ENCODE measurements around the gene HELZ2. TPM values are rescaled to one million over a fixed set of nuclear protein-coding genes. Genes with fewer than 3 reads are reported as not detected.

HELZ2 gene
- total RNA-seq, 1 experiment from 2014 or later, result 27.5 TPM

GRCh38 chr20:63620991-63621390, 47.0 kb upstream of the HELZ2 start (continued):
- no peak for TF ChIP-seq ZNF317 (CRISPR knock-in tag; IDR thresholded peaks at IDR 0.05; ENCODE audit: borderline replicate concordance, low read depth)

GRCh38 chr20:63619505-63619904, 45.5 kb upstream of the HELZ2 start:
- H3K36me3 Mint-ChIP-seq, result peaks cover 39% of the 10 kb centered on the region
- H3K27ac Mint-ChIP-seq, result 0 out of 2 replicates have a peak overlapping the region, but pooled peaks have one; percentile 4
- CTCF ChIA-PET, result no interaction called here

More at GRCh38 chr20:63619505-63619904, 45.5 kb upstream of the HELZ2 start:
- ATAC-seq (no peak), DNase-seq (ENCODE audit: low spot score) (no peak)
- POLR2A ChIA-PET, result no interaction called here
- Mint-ChIP-seq H3K4me3 (no peak overlapping the region), H3K9me3 (peaks cover 12% of the 10 kb centered on the region), H3K27me3 (ENCODE audit: low read depth) (no peaks in the 10 kb centered on the region; the same call in 1 of the 2 replicates), H3K4me1 (peaks cover 9% of the 10 kb centered on the region)
- TF ChIP-seq AR (CRISPR knock-in tag; IDR thresholded peaks at IDR 0.05) (no peak), CREM (CRISPR knock-in tag; IDR thresholded peaks at IDR 0.05) (no peak), MYBL2 (CRISPR knock-in tag; IDR thresholded peaks at IDR 0.05) (no peak), ATF2 (CRISPR knock-in tag; IDR thresholded peaks at IDR 0.05; ENCODE audit: borderline replicate concordance, low read depth) (no peak), PREB (CRISPR knock-in tag; IDR thresholded peaks at IDR 0.05; ENCODE audit: borderline replicate concordance) (no peak), NR2C2 (CRISPR knock-in tag; IDR thresholded peaks at IDR 0.05) (no peak), TP53 (CRISPR knock-in tag; IDR thresholded peaks at IDR 0.05) (no peak), ZNF512 (CRISPR knock-in tag; IDR thresholded peaks at IDR 0.05; ENCODE audit: borderline replicate concordance) (no peak), ATF6 (CRISPR knock-in tag; IDR thresholded peaks at IDR 0.05) (no peak), ZNF396 (CRISPR knock-in tag; IDR thresholded peaks at IDR 0.05; ENCODE audit: borderline replicate concordance) (no peak), RORB (CRISPR knock-in tag; IDR thresholded peaks at IDR 0.05) (no peak), MXD4 (CRISPR knock-in tag; IDR thresholded peaks at IDR 0.05; ENCODE audit: borderline replicate concordance) (no peak), RELA (CRISPR knock-in tag; IDR thresholded peaks at IDR 0.05; ENCODE audit: borderline replicate concordance) (no peak), NFYB (CRISPR knock-in tag; conservative IDR thresholded peaks at IDR 0.05; ENCODE audit: low read depth) (no peak), ZNF219 (CRISPR knock-in tag; IDR thresholded peaks at IDR 0.05; ENCODE audit: borderline replicate concordance) (no peak), PRDM15 (CRISPR knock-in tag; IDR thresholded peaks at IDR 0.05) (no peak), HMGA2 (CRISPR knock-in tag; IDR thresholded peaks at IDR 0.05) (no peak), GTF2I (CRISPR knock-in tag; conservative IDR thresholded peaks at IDR 0.05) (no peak), TEAD1 (CRISPR knock-in tag; IDR thresholded peaks at IDR 0.05) (no peak)
